ENCODE data around the gene DUSP19. TPM values are rescaled to one million over a fixed set of nuclear protein-coding genes. Genes with fewer than 3 reads are reported as not detected.

Gene DUSP19
- total and polyA plus RNA-seq, 2 of the 8 experiments (the other 6 are each of a cell fraction or from before 2014, with no cell fraction given): 0.73 to 2.3 TPM

GRCh38 chr2:183112577-183112976 is 34.0 kb downstream of the DUSP19 start:
- Histone ChIP-seq H3K14ac (ENCODE audit: insufficient read length) (no peak overlapping the region), H3K4me3 (ENCODE audit: extremely low read depth in 1 of 4, insufficient read depth in 2 of 4, low read depth in 3 of 4, low read length in 4 of 4) (no peak overlapping the region), H2BK15ac (ENCODE audit: low read length) (no peak overlapping the region), H4K20me1 (replicated peaks in 1 of 2; ENCODE audit: control insufficient read depth in 1 of 2, insufficient read depth in 2 of 2, low read length in 2 of 2) (no peaks in the 10 kb centered on the region), H3K79me1 (ENCODE audit: low read depth, low read length) (no peaks in the 10 kb centered on the region), H2AFZ (ENCODE audit: low read length) (no peak overlapping the region), H3K9ac (replicated peaks in 1 of 4; ENCODE audit: extremely low read depth in 1 of 4, low read depth in 3 of 4, low read length in 3 of 4) (no peak overlapping the region), H3K4me2 (ENCODE audit: insufficient read depth in 1 of 2, low read depth in 2 of 2, low read length in 2 of 2) (no peak overlapping the region), H4K5ac (ENCODE audit: insufficient read length, low read depth, low read length) (no peak overlapping the region), H3K4me1 (replicated peaks in 1 of 4; ENCODE audit: control insufficient read depth in 3 of 4, insufficient read depth in 4 of 4, low read length in 3 of 4) (no peaks in the 10 kb centered on the region), H2AK5ac (ENCODE audit: low read depth, low read length) (no peak overlapping the region), H2BK12ac (ENCODE audit: low read depth, low read length) (no peak overlapping the region), H3K4ac (replicated peaks; ENCODE audit: insufficient read length, low read depth, low read length) (no peak overlapping the region), H3K79me2 (ENCODE audit: control insufficient read depth in 1 of 2, insufficient read depth in 2 of 2, low read length in 2 of 2) (no peaks in the 10 kb centered on the region), H4K8ac (ENCODE audit: extremely low read depth, insufficient read depth, low read length) (no peak overlapping the region), H3K18ac (ENCODE audit: extremely low read depth, low read length) (no peak overlapping the region), H3K56ac (replicated peaks; ENCODE audit: insufficient read length, low read depth, low read length) (no peak overlapping the region), H4K91ac (replicated peaks; ENCODE audit: insufficient read length, low read length) (no peak overlapping the region), H3K23me2 (ENCODE audit: low read depth, low read length) (no peaks in the 10 kb centered on the region), H3K27me3 (replicated peaks in 1 of 4; ENCODE audit: control insufficient read depth in 3 of 4, extremely low read depth in 1 of 4, insufficient read depth in 3 of 4, low read length in 3 of 4) (no peaks in the 10 kb centered on the region), H3K36me3 (ENCODE audit: control insufficient read depth in 2 of 4, insufficient read depth in 4 of 4, low read length in 3 of 4) (no peaks in the 10 kb centered on the region), H2BK120ac (replicated peaks; ENCODE audit: low read depth, low read length) (no peak overlapping the region), H3K27ac (ENCODE audit: low read depth, low read length) (no peak overlapping the region), H3K9me3 (ENCODE audit: insufficient read depth in 2 of 2, low read depth in 1 of 2, low read length in 1 of 2) (no peaks in the 10 kb centered on the region), H2BK5ac (ENCODE audit: low read depth, low read length) (no peak overlapping the region), H3K23ac (ENCODE audit: insufficient read length) (no peak overlapping the region), H2BK20ac (ENCODE audit: low read length) (no peak overlapping the region)
- DNase-seq (ENCODE audit: low read depth in 1 of 2, low spot score in 2 of 2) (no peak), FAIRE-seq (no peak)
- WGBS, 2 experiments (ENCODE audit: extremely low coverage in 1 of 2, insufficient coverage in 1 of 2, insufficient read length in 1 of 2, insufficient replicate concordance in 2 of 2, low coverage in 1 of 2, low lambda C conversion rate in 2 of 2, missing lambda C conversion rate in 1 of 2): 94% methylated on average over 3 of the region's 3 CpGs; no CpG with 5 or more reads in 1 of the 2 experiments
- CTCF ChIA-PET (ENCODE audit: partially characterized antibody): no interaction called here
- POLR2A ChIA-PET (ENCODE audit: partially characterized antibody): no interaction called here
- no peak for TF ChIP-seq KDM5A (IDR thresholded peaks at IDR 0.05; ENCODE audit: low read length)
- TF ChIP-seq, protein P1, sequence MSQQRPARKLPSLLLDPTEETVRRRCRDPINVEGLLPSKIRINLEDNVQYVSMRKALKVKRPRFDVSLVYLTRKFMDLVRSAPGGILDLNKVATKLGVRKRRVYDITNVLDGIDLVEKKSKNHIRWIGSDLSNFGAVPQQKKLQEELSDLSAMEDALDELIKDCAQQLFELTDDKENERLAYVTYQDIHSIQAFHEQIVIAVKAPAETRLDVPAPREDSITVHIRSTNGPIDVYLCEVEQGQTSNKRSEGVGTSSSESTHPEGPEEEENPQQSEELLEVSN (IDR thresholded peaks at IDR 0.05): no peak
- no peak for TF ChIP-seq GTF2F1 (IDR thresholded peaks at IDR 0.05; ENCODE audit: borderline replicate concordance, low read depth, low read length)
- no peak for TF ChIP-seq ATF3 (IDR thresholded peaks at IDR 0.05; ENCODE audit: insufficient read depth, low read depth, low read length)
- no peak for TF ChIP-seq CTCF (IDR thresholded peaks at IDR 0.05; ENCODE audit: control extremely low read depth in 1 of 3, insufficient read depth in 1 of 3, low read depth in 1 of 3, low read length in 3 of 3)
